ENCODE results near the gene MAJIN.

Gene MAJIN

DNA sequence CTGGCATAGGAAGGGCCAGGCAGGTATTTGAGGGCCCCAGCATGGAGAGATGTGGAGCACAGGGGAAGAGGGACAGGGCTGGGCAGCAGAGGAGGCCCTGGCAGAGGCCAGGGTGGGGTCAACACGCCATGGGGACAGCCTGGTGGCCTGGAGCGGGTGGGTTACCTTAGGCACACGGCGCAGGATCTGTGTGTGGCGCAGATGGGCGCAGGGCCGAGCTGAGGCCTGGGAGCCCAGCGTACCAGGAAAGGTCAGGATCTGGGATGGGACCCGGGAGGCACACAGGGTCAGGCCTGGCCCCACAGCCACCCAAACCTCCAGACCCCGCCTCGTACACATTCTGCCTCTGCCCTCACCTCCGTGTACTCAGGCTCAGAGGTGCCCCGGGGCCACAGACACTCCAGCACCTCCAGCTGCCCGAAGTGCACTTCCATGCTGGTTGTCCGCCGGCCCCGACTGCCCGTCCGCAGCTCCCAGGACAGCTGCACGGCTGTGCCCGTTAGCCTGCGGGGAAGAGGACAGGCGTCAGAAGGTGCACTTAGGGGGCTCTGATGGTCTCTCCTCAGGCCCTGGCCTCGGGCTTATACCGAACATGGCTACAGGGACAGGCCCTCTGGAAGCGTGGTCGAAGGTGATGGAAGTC, 61.3 kb downstream of the MAJIN start:
- DNase-seq, result no peak

DNA sequence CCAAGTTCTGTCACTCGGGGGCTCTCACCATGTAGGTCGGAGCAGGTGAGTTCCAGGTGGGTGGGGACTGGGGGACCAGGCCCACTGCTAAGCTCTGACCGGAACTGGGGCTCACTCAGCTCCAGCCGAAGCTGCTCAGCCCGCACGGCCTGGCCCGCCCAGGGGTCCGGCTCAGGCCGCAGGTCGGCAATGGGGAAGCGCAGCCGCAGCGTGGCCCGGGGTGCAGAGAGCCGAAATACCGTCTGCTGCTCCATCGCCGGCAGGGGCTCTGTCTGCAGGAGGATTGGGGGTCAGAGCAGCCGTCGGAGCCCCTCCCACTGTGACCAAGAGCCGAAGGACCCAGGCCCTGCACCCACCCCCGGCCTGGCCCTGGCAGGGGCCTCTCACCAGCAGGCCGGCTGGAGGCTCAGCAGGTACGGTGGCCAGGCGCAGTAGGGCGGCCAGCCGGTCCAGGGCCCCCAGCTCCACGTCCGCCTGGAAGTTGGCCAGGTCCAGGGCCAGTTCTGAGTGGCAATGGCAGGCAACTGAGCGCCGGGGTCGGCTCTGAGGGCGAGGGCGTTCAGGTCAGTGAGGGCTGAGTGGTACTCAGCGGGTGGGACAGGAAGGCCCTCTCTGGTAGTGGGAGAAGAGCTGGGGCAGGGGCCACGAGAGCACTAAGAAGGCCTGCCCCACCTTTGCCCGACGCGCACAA, 62.1 kb downstream of the MAJIN start:
- no peak for DNase-seq

DNA sequence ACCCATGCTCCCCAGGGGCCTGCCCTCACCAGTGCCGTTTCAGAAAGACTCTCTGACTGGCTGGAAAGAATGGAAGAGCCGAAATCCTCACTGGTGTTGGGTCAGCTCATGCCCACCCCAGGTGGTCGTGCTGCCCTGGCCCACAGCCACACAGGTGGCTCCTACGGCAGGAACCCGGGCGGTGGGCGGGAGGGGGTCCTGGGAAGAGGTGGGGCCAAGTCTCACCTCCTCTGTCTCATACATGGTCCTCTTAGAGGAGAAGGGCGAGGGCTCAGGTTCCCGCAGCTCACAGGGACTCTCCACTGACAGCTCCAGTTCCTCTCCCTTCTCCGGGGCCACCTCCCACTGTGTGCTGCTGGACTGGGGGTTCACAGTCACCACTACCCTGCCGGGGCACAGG, 63.1 kb downstream of the MAJIN start:
- DNase-seq, result no peak

DNA sequence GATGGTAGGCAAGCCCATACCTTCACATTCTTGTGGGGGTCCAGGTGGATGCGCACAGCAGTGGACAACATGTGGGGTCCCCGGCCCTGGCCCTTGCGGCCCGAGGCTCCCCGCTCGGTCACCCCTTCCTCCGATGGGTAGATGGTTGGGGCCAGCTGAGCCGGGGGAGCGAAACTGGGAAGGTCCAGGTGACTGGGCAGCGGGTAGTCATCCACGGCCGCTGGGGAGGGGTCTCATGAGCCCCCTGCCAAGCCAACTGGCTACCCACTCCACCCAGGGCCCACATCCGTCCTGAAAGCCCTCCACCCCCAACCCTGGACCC, 65.6 kb downstream of the MAJIN start:
- no peak for DNase-seq

DNA sequence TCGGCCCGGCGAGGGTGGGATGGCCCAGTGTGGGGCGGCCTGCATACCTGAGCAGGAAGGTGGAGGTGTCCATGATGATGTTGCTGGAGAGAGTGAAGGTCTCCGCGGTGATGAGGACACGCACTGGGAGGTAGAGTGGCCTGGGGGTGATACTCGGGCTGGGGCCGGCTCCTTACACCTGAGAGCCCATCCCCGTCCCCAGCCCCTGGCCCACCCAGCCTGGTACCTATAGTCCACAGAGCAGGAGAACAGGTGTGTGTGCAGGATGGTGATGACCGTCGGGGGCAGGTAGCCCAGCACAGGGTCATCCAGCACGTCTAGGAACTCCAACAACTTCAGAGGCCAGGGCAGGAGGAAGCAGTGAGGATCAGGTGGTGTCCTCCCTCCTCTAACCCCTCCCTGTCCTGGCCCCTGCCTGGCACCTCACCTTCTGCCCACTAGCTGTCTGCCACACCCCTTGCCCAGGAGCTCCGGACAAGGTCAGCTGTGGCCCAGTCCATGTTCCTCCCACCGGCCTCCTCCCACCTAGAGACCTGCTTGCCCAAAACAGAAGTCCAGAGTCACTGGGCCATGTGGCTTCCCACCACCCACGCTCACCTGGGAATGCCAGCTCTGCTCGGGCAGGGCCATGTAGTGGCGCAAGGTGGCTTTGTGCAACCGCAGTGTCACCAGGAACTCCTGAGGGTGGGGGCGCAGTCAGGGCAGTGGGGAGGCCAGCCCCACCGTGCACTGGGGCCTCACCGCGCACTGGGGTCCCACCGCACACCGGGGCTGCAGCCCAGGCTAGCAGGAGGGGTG, 66.2 kb downstream of the MAJIN start:
- no peak for DNase-seq

DNA sequence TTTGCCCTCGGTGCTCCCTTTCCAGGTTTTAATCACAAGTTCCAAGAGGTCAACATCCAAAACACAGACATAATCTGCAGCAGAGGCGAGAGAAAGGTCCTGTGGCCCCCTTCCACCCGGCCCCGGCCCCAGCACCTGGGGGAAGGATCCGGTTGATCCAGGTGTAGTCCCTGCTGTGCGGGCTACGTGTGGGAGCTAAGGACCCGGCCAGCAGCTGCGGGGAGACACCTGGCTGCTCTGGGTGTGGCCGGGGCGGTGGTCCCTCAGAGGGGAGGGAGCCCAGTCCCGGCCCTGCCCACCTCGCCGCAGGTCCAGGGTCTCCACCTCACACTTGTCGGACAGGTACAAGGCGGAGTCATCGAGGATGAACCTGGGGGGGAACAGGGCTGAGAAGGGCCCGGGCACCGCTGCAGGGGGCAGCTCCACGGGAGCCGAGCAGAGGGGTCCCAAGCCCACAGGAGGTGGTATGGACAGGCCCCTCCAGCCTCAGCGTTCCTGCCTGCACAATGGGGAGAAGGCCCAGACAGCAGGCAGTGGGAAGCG, 68.5 kb downstream of the MAJIN start:
- no peak for DNase-seq

DNA sequence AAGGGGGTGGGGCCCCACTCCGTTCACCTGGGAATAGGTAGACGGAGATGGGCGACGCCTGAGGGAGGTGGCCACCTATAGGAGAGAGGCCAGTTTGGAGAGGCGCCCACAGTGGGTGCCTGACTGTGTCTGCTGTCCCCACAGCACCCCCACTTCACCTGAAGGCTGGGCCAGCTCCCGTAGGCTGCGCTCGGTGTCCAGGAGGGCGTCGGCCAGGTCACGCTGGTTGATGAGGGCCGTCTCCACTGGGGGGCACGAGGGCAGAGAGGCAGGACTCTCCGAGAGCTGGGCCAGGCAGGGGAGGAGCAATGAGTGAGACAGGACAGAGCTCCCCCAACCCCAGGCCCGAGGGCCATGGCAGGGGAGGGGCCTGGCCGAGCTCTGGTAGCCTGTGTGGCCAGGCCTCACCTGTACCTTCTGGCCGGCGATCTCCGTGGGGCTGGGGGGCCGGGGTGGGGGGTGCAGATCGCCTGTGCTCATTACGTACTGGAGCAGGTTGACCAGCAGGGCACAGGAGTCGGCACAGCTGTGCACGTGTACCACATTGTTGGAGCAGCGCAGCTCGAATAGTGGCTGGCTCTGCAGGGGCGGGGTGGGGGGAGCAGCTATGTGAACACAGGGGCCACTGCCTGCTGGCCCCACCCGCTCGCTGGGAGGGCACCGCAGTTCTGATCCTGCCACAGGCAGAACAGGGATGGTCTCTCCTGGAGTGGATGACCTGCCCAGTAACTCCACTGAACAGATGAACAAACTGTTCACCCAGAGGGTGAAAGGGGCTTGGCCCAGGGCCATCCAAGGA, 69.6 kb downstream of the MAJIN start:
- no peak for DNase-seq

DNA sequence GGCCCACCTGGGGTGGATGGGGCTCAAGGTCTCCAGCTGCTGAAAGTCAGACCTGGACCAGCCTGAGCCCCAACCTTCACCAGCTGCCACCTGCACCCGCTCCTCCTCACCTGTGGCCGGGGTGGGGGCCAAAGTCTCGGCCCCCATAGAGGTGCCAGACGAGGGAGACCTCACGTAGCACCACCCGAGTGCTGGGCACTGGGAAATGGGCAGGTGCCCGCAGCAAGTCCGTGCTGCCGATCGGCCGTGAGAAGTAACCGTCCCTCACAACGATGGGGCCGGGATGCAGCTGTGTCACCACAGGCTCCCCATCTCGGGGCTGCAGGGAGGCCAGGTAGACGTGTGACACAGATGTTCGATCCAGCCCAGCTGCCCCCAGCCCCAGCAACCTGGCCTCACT, 71.1 kb downstream of the MAJIN start:
- no peak for DNase-seq

DNA sequence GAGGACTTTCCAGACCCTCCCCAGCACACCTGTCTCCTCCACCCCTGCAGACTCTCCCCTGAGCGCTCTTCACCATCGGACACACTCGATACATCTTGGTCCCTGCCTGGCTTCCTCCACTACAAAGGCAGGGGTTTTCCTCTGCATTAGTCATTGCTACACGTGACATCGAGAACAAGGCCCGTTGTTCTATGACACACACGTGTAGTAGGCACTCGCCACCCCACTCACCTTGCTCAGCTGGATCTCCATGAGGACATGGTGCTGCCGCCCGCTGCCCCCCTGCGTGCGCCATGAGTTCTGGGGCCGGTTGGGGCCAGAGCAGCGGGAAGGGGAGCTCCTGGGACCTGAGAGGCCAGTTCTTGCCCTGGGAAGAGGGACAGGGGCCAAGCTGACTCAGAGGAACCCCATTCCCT, 71.6 kb downstream of the MAJIN start:
- DNase-seq, result no peak

DNA sequence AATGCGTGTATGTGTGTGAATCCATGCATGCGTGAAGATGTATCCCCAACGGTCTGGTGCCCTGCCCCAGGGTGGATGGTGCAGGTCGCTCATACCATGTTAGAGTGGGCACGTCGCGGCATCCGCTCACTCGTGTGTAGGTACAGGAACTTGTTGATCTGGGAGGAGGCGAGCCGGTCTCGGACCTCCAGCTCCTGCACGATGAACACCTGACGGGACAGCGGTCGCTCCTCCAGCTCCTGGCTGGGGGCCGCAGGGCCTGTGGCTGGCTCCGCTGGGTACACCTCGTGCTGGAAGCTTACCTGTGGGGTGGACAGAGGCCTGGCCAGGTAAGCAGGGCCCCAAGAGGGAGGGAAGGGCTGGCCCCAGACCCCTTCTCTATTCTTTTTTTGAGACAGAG, 73.4 kb downstream of the MAJIN start:
- DNase-seq, result no peak

DNA sequence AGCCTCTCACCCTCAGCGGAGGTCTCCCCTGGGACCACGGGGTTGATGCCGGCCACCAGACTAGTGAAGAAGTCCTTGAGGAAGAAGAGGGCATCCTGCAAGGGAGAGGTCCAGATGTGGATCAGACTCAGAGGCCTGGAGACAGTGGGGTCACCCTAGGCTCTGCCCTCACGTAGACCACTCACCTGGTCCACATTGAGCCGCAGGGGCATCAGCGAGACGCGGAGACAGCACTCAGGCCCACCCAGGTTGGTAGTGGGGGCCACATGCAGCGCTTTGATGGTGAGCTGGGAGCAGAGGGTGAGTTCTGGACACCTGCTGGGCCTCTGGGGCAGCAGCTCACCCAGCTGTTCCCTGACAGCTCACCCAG, 73.8 kb downstream of the MAJIN start:
- DNase-seq, result no peak

DNA sequence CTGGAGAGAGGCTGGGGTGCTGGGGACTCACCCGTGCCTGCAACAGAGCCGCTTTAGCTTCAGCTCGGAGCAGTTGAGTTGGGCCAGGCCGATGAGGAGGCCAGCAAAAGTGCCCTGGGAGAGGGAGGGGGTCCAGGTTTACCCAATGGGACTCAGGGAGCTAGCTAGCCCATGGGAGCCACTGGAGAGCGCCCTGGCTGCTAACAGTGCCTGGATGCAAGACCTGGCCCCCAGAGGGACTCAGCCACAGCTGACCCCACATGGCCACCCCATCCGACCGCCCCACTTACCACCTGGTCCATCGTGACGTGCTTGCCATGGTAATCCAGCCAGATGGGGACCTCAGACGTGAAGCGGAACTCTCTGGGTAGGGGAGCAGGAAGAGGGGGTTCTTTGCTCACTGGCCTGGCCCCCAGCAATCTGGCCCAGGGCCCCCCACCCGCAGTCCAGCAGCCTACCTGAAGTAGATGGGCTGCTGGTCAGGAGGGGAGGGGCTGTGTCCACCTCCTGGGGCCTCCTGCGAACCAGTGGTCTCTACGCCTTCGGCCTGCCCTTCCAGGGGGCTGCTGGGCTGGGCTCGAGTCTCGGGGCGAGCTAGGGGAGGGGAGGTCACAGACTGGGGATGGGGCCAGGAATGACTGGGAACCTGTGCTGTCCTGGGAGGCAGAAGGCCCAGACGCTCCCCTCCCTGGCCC, 74.4 kb downstream of the MAJIN start:
- no peak for DNase-seq

DNA sequence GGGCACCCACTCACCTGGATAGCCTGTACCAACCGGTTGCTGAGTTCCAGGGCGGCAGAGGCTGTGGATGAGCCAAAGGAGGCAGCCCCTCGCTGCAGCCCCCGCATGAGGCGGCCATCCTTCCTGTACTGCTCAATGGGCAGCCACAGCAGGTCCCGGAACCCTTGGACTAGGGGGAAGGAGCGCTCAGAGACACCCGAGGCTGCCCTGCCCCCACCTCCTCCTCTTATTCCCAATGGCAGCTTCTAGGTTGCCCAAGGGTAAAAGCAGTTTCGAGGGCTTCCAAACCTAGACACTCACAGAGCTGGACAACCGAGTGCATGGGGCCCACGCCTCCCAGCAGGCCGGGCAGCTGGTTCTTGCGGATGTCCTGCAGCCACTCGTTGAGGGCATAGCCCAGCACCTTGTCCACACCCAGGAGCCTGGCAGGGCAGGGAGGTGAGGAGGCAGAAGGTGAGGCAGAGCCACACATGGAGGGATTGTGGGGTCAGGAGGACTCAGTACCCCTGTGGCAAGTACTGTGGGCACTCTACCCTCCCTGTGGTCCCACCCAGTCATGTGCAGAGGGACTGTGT, 75.4 kb downstream of the MAJIN start:
- no peak for DNase-seq

DNA sequence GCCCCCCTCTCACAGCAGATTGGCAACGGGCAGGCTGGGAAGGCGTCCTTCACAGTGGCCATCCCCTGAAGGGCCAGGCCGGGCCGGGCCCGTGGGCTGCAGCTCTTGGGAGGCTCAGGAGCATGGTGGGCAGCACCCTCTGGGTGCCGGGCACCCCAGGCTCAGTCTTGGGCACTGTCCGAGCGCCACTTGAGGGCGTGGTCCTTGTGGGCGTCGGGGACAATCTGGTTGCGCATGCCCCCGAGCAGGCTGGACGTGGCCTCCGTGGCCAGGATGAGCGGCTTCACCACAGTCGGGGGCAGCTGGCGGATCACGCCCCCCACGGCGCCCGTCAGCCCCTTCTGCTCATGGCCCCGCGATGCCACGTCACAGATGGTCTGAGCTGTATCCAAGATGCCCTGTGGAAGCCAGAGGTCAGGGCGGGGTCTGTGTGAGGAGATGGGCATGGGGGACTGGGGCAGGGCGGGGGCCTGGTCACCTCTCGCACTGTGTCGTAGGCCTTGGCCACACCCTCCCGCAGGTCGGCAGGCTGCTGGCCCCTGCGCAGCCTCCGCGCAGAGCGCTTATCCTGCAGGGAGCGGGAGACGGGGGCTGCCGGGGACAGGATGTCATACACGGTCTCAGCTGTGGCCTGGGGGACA, 77.0 kb downstream of the MAJIN start:
- no peak for DNase-seq

DNA sequence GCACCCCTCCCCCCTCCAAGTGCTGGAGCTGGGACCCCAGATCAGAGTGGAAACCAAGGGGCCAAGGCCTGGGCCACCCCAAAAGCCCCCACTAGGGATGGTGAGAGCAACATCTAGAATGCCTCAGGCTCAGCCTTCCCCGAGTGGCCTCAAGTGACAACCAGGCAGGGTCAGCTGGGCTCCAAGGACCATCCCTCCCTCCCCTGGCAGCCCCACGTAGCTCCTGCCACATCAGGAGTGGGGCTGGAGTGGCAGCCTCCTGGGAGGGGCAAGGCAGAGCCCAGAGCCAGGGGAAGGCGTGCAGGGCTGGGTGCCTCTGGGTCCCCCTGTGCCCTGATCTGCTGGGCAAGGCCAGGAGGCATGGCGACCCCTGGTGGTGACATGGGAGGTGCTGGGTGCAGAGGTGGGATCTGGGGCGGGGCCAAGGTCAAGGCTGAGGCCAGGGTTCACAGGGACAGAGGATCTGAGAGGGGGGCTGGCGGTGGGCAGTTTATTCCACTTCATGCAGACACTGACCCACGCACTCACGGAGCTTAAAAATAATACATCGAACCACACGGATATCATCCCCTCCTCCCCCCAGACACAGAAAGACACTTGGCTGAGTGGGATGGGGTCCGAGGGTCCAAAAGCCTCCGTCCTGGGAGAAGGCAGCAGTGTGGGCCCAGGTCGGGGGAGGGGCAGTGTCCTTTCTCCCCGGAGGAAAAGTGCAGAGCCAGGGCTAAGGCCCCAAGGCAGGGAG, 77.7 kb downstream of the MAJIN start:
- DNase-seq, result peak; percentile 56

DNA sequence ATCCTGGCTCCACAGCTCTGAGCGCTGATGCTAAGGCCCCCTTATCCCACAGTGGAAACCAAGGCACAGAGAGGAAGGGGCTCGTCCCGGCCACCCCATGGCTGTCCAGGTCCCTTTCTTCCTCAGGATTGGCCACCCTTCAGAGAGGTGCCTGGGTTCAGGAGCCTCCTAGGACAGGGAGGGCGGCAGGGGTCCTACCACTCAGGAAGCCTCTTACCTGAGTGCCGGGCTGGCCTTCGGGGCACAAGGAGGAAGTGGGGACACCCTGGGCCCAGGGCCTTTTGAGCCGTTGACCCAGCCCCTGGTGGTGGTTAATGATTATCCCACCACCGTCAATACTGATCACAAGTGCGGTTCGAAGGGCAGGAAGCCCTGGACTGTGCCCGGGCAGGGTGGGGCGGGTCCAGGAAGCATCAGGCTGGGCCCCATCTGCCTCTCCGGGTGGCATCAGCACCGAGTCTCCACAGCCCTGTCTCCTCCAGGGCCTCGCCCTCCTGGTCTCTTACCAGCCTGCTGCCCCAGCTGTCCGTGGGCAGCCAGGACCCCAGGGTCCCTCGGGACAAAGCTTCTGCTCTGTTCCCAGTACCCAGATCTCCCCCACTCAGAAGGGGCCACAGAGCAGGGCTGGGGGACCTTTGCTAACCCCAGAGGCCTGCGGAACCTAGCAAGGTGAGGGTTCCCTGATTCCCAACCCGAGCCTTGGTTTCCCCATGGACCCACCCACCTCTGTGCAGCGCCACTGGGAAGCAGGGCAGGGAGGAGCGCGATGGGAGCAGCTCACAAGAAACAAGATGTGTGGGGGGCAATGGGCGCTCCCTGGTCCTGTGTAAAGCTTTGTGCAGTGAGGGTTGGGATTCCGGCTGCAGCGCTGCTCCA, 78.5 kb downstream of the MAJIN start:
- no peak for DNase-seq

DNA sequence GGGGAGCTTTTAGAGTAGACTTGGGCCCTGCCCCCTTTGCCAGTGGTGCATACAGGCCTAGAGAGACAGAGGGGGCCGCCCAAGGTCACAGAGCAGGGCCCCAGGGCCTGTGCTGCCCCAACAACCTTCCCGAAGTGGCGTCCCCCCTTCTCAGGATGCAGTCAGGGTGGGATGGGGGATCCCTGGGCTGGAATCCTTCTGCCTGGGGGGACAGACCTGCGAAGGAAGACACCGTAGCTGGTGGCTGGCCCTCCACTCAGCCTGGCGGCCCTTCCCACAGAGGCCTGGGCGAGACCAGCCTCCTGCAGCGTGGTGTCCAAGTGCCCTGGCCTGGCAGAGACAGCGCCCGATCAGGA, 79.1 kb downstream of the MAJIN start:
- no peak for DNase-seq

DNA sequence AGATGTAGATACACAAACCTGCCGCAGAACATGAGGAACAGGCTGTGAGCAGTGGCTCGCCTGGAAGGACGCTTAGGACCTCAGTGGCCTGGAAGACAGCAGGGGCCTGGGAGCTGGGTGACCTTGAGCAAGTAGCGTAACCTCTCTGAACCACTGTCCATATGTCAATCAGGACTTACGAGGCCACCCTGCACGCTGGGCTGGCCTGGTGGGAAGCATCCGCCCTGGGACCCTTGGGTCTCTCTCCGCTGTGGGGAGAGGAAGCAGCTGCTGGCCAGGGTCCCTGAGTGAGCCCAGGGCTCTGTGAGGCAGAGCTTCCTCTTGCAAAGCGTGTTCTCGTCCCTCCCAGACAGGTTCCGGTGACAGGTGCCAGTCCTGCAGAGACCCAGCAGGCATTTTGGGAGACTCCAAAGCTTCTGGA, 79.5 kb downstream of the MAJIN start:
- no peak for DNase-seq

DNA sequence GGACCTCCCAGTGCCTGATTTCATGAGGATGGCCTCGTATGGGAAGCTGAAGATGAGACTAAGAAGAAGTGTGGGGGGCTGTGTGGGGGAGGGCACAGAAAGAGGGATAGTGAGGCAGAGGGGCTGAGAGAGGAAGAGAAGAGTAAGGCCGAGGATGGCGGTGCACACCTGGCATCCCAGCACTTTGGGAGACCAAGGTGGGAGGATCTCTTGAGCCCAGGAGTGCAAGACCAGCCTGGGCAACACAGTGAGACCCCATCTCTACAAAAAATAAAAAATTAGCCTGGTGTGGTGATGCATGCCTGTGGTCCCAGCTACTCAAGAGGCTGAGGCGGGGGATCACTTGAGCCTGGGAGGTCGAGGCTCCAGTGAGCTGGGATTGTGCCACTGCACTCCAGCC, 80.0 kb downstream of the MAJIN start:
- DNase-seq, result no peak
